KG1 (cell line): ENCODE data around the gene HNRNPH1.

ENCODE experiments used
- DNase-seq: peaks from one replicate; lab custom pipeline; 2025; lab: John Stamatoyannopoulos, UW

HNRNPH1 gene

GRCh38 chr5:179621551-179622214 is 1.8 kb downstream of the HNRNPH1 start:
- DNase-seq: no peak

- DNase-seq: no peak
These were observed 2.6 kb downstream of the HNRNPH1 start for GRCh38 chr5:179620703-179621350.

GRCh38 chr5:179620293-179620692 is 3.2 kb downstream of the HNRNPH1 start:
- DNase-seq: no peak

- DNase-seq: no peak
These were observed 3.7 kb downstream of the HNRNPH1 start for GRCh38 chr5:179619776-179620175.

GRCh38 chr5:179618923-179619554 is 4.4 kb downstream of the HNRNPH1 start:
- DNase-seq: no peak

GRCh38 chr5:179617930-179618329 is 5.5 kb downstream of the HNRNPH1 start:
- DNase-seq: no peak

- DNase-seq: no peak
These were observed 7.4 kb downstream of the HNRNPH1 start for GRCh38 chr5:179616002-179616594.

- no peak for DNase-seq
These were observed 8.3 kb downstream of the HNRNPH1 start for GRCh38 chr5:179615203-179615602.

- no peak for DNase-seq
These were observed 8.7 kb downstream of the HNRNPH1 start for GRCh38 chr5:179614745-179615144.

- no peak for DNase-seq
These were observed 9.9 kb downstream of the HNRNPH1 start for GRCh38 chr5:179613460-179614071.

GRCh38 chr5:179612577-179613459 is 10.7 kb downstream of the HNRNPH1 start:
- DNase-seq: no peak

- DNase-seq: no peak
These were observed 12.6 kb downstream of the HNRNPH1 start for GRCh38 chr5:179610903-179611265.

- DNase-seq: no peak
These were observed 13.2 kb downstream of the HNRNPH1 start for GRCh38 chr5:179610109-179610902.

- no peak for DNase-seq
These were observed 13.7 kb downstream of the HNRNPH1 start for GRCh38 chr5:179609834-179610108.

GRCh38 chr5:179608131-179608581 is 15.3 kb downstream of the HNRNPH1 start:
- DNase-seq: no peak

- DNase-seq: no peak
These were observed 16.1 kb downstream of the HNRNPH1 start for GRCh38 chr5:179607160-179607931.

GRCh38 chr5:179606910-179607159 is 16.6 kb downstream of the HNRNPH1 start:
- DNase-seq: no peak

- no peak for DNase-seq
These were observed 17.2 kb downstream of the HNRNPH1 start for GRCh38 chr5:179606071-179606909.

- no peak for DNase-seq
These were observed 18.2 kb downstream of the HNRNPH1 start for GRCh38 chr5:179605026-179605833.
